IMR-90 (cell line): ENCODE measurements around the gene SNX1.

Experiments
- BHLHE40 ChIP-seq: fragments of 150-350 bp; IDR thresholded peaks from 2 replicates; pipeline ENCODE4 v1.6.1; 2016; ENCODE audit warnings: mild to moderate bottlenecking, low read depth, low read length
- CEBPB ChIP-seq: IDR thresholded peaks from 2 replicates; pipeline ENCODE4 v1.6.1; 2012; ENCODE audit warnings: low read depth, low read length, improper control_type of control experiment
- CHD1 ChIP-seq: IDR thresholded peaks from 2 replicates; pipeline ENCODE4 v1.6.1; 2012; ENCODE audit warnings: low read depth, low read length, improper control_type of control experiment
- MAFK ChIP-seq: IDR thresholded peaks from 2 replicates; pipeline ENCODE4 v1.6.1; 2012; ENCODE audit warnings: low read depth, low read length, improper control_type of control experiment
- MAZ ChIP-seq: IDR thresholded peaks from 2 replicates; pipeline ENCODE4 v1.6.1; 2012; ENCODE audit warnings: low read depth, mild to moderate bottlenecking, low read length, improper control_type of control experiment, moderate library complexity, borderline replicate concordance
- MXI1 ChIP-seq: IDR thresholded peaks from 2 replicates; pipeline ENCODE4 v1.6.1; 2012; ENCODE audit warnings: low read depth, mild to moderate bottlenecking, low read length, moderate library complexity, borderline replicate concordance
- POLR2A ChIP-seq: IDR thresholded peaks from 2 replicates; pipeline ENCODE4 v1.6.1; 2012; ENCODE audit warnings: mild to moderate bottlenecking, low read depth, low read length
- RAD21 ChIP-seq: IDR thresholded peaks from 2 replicates; pipeline ENCODE4 v1.6.1; 2012; ENCODE audit warnings: low read length, improper control_type of control experiment
- RCOR1 ChIP-seq: IDR thresholded peaks from 2 replicates; pipeline ENCODE4 v1.6.1; 2012; ENCODE audit warnings: mild to moderate bottlenecking, low read length, improper control_type of control experiment; ENCODE audit not compliant: insufficient replicate concordance
- RFX5 ChIP-seq: IDR thresholded peaks from 2 replicates; pipeline ENCODE4 v1.8.0; 2012; ENCODE audit warnings: low read depth, mild to moderate bottlenecking, low read length, moderate library complexity
- SMC3 ChIP-seq: fragments of 150-350 bp; IDR thresholded peaks from 2 replicates; pipeline ENCODE4 v1.6.1; 2016; ENCODE audit warnings: low read depth, mild to moderate bottlenecking, antibody characterized with exemption, low read length, moderate library complexity
- TF ChIP-seq, protein P1 (sequence below): conservative IDR thresholded peaks from 2 replicates; pipeline ENCODE4 v1.5.1; 2012; ENCODE audit warnings: mild to moderate bottlenecking, low read depth, low read length, improper control_type of control experiment
- TF ChIP-seq, protein P2 (sequence below): fragments of 150-350 bp; IDR thresholded peaks from 2 replicates; pipeline ENCODE4 v1.6.1; 2016; ENCODE audit warnings: low read depth, mild to moderate bottlenecking, low read length, moderate library complexity, borderline replicate concordance
- TF ChIP-seq, protein P3 (sequence below): fragments of 150-350 bp; IDR thresholded peaks from 2 replicates; pipeline ENCODE4 v1.6.1; 2017; ENCODE audit warnings: mild to moderate bottlenecking, antibody characterized with exemption, low read length, low read depth

DNA sequence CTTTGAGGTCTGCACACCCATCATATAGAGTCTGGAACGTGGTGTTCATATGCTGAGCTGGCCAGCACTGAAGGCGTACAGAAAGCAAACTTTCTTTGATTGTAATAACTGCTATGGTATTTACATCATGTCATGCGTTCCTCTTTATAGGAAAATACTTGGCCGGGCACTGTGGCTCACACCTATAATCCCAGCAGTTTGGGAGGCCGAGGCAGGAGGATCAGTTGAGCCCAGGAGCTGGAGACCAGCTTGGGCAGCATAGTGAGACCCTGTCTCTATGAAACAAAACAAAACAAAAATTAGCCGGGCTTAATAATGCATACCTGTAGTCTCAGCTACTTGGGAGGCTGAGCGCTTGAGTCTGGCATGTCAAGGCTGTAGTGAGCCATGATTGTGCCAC, 52.4 kb downstream of the SNX1 start:
- TF ChIP-seq, protein P1, sequence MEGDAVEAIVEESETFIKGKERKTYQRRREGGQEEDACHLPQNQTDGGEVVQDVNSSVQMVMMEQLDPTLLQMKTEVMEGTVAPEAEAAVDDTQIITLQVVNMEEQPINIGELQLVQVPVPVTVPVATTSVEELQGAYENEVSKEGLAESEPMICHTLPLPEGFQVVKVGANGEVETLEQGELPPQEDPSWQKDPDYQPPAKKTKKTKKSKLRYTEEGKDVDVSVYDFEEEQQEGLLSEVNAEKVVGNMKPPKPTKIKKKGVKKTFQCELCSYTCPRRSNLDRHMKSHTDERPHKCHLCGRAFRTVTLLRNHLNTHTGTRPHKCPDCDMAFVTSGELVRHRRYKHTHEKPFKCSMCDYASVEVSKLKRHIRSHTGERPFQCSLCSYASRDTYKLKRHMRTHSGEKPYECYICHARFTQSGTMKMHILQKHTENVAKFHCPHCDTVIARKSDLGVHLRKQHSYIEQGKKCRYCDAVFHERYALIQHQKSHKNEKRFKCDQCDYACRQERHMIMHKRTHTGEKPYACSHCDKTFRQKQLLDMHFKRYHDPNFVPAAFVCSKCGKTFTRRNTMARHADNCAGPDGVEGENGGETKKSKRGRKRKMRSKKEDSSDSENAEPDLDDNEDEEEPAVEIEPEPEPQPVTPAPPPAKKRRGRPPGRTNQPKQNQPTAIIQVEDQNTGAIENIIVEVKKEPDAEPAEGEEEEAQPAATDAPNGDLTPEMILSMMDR, result no peak
- no peak for TF ChIP-seq RAD21
- TF ChIP-seq POLR2A, result no peak
- no peak for TF ChIP-seq MAZ
- no peak for TF ChIP-seq RCOR1
- TF ChIP-seq, protein P2, sequence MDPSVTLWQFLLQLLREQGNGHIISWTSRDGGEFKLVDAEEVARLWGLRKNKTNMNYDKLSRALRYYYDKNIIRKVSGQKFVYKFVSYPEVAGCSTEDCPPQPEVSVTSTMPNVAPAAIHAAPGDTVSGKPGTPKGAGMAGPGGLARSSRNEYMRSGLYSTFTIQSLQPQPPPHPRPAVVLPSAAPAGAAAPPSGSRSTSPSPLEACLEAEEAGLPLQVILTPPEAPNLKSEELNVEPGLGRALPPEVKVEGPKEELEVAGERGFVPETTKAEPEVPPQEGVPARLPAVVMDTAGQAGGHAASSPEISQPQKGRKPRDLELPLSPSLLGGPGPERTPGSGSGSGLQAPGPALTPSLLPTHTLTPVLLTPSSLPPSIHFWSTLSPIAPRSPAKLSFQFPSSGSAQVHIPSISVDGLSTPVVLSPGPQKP, result no peak
- no peak for TF ChIP-seq RFX5
- no peak for TF ChIP-seq MAFK
- no peak for TF ChIP-seq MXI1
- no peak for TF ChIP-seq CEBPB
- no peak for TF ChIP-seq CHD1
- no peak for TF ChIP-seq BHLHE40
- no peak for TF ChIP-seq SMC3
- TF ChIP-seq, protein P3, sequence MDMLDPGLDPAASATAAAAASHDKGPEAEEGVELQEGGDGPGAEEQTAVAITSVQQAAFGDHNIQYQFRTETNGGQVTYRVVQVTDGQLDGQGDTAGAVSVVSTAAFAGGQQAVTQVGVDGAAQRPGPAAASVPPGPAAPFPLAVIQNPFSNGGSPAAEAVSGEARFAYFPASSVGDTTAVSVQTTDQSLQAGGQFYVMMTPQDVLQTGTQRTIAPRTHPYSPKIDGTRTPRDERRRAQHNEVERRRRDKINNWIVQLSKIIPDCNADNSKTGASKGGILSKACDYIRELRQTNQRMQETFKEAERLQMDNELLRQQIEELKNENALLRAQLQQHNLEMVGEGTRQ, result no peak
